HepG2 (cell line): ENCODE results near the gene PMM2. TPM values are rescaled to one million over a fixed set of nuclear protein-coding genes. Genes with fewer than 3 reads are reported as not detected.

ENCODE experiments used
- ATAC-seq: fragments of 200-7000 bp; cut with Tn5 transposase; 3 replicates; pipeline ENCODE4 v1.9.1; 2020; ENCODE audit warnings: mild to moderate bottlenecking, moderate library complexity
- BruUV-seq: library from RNA; stranded (reverse); fragments of 400-500 nt; replicated peaks from 2 replicates; lab custom pipeline; 2021; lab: Mats Ljungman, UMichigan
- CTCF ChIA-PET: fragments of 300-600 bp; formaldehyde crosslinking; extraction: SDS; loops from one replicate; lab custom pipeline; 2021; ENCODE audit warnings: low total read pairs, inconsistent platforms, low intra/inter-chr PET ratio; lab: Yijun Ruan, JAX
- POLR2A ChIA-PET: fragments of 350-600 bp; sonication (Branson Sonifier 250); formaldehyde crosslinking; loops from one replicate; lab custom pipeline; 2020; ENCODE audit warnings: antibody characterized with exemption, inconsistent platforms; lab: Yijun Ruan, JAX
- DNase-seq: peaks from one replicate; pipeline ENCODE4 v3.0.0-alpha.2; 2015; ENCODE audit warnings: low spot score
- FAIRE-seq: peaks from 3 replicates; lab custom pipeline; 2011; peaks lifted over from hg19 to GRCh38; lab: Jason Lieb, UNC
- H2AFZ ChIP-seq: one replicate; pipeline ENCODE4 v1.6.1; 2011; ENCODE audit warnings: low read length, inconsistent platforms
- H3K27ac ChIP-seq: fragments of 300-600 bp; 3 replicates; pipeline ENCODE4 v1.8.0; 2011; ENCODE audit warnings: mixed run types, mild to moderate bottlenecking, mixed read lengths, low read length, inconsistent platforms; ENCODE audit not compliant: insufficient read depth; ENCODE audit errors: extremely low read length
- H3K27me3 ChIP-seq, 2 experiments: fragments of 200-600 bp in 1 of 2; 2 replicates in 1 of 2; 3 replicates in 1 of 2; pipeline versions ENCODE4 v1.6.0 to v1.8.0; 2011; ENCODE audit warnings: low read length in 2 of 2, mild to moderate bottlenecking in 2 of 2, moderate library complexity in 2 of 2, inconsistent platforms in 1 of 2; ENCODE audit not compliant: insufficient read depth in 2 of 2, control insufficient read depth in 1 of 2
- H3K36me3 ChIP-seq, 2 experiments: fragments of 200-600 bp in 1 of 2; replicated peaks in 1 of 2; 2 replicates in 1 of 2; 3 replicates in 1 of 2; pipeline versions ENCODE4 v1.5.1 to v1.8.0; 2011; ENCODE audit warnings: low read length in 2 of 2, inconsistent platforms in 1 of 2; ENCODE audit not compliant: insufficient read depth in 2 of 2, control insufficient read depth in 1 of 2
- H3K4me1 ChIP-seq: 2 replicates; pipeline ENCODE4 v1.5.1; 2012; ENCODE audit warnings: low read length, inconsistent platforms; ENCODE audit not compliant: insufficient read depth
- H3K4me2 ChIP-seq: 2 replicates; pipeline ENCODE4 v1.6.0; 2011; ENCODE audit warnings: low read depth, low read length, inconsistent platforms
- H3K4me3 ChIP-seq, 3 experiments: fragments of 200-600 bp in 1 of 3; sonication (generic), shearing (Covaris generic) in 1 of 3; replicated peaks in 1 of 3; 2 replicates each; pipeline ENCODE4 v1.5.1; 2011 to 2016; ENCODE audit warnings: low read length in 3 of 3, inconsistent platforms in 2 of 3, low read depth in 2 of 3, mild to moderate bottlenecking in 2 of 3, control low read depth in 1 of 3, mixed read lengths in 1 of 3; ENCODE audit not compliant: insufficient read depth in 1 of 3
- H3K79me2 ChIP-seq: one replicate; pipeline ENCODE4 v1.6.1; 2011; ENCODE audit warnings: low read length, inconsistent platforms; ENCODE audit not compliant: insufficient read depth
- H3K9ac ChIP-seq: 2 replicates; pipeline ENCODE4 v1.6.0; 2011; ENCODE audit warnings: mild to moderate bottlenecking, low read depth, low read length, inconsistent platforms; ENCODE audit not compliant: insufficient read depth
- H3K9me3 ChIP-seq: 2 replicates; pipeline ENCODE4 v1.5.1; 2012; ENCODE audit warnings: mild to moderate bottlenecking, low read length
- H4K20me1 ChIP-seq: 2 replicates; pipeline ENCODE4 v1.6.0; 2011; ENCODE audit warnings: inconsistent platforms, mild to moderate bottlenecking, low read length, moderate library complexity; ENCODE audit not compliant: insufficient read depth
- MLLT10 ChIP-seq: sonication (generic); formaldehyde crosslinking; IDR thresholded peaks from 2 replicates; pipeline ENCODE4 v1.4.0; 2020; ENCODE audit warnings: missing genetic modification reagents
- MTF2 ChIP-seq: sonication (generic); formaldehyde crosslinking; IDR thresholded peaks from 2 replicates; pipeline ENCODE4 v1.5.0; 2020; ENCODE audit warnings: missing genetic modification reagents, borderline replicate concordance
- ZNF564 ChIP-seq: sonication (generic); formaldehyde crosslinking; IDR thresholded peaks from 2 replicates; pipeline ENCODE4 v1.8.1; 2023; ENCODE audit warnings: mild to moderate bottlenecking, missing genetic modification reagents
- ZNF740 ChIP-seq: sonication (generic); formaldehyde crosslinking; IDR thresholded peaks from 2 replicates; pipeline ENCODE4 v1.4.0; 2020; ENCODE audit warnings: missing genetic modification reagents
- ZSCAN21 ChIP-seq: sonication (generic); formaldehyde crosslinking; IDR thresholded peaks from 2 replicates; pipeline ENCODE4 v1.8.0; 2022; ENCODE audit warnings: mild to moderate bottlenecking, missing genetic modification reagents, moderate library complexity, borderline replicate concordance
- WGBS: methylation state at CpG from one replicate; pipeline ENCODE4 v1.1.6; 2017; ENCODE audit warnings: low lambda C conversion rate; 5-methylcytosine and 5-hydroxymethylcytosine counted together
- in situ Hi-C: cut with HindIII; loops from 2 replicates; pipeline ENCODE4 v1.10.0; 2017; ENCODE audit warnings: low pct_unique_long_range_greater_than_20kb; ENCODE audit not compliant: extremely low pct_ligation_motif_present
- intact Hi-C: fragments of 100-400 bp; cut with micrococcal nuclease; formaldehyde crosslinking; loops from one replicate; pipeline ENCODE4 v1.10.0; 2022; ENCODE audit not compliant: unreplicated experiment
- polyA plus RNA-seq, 8 experiments: library from polyadenylated mRNA; depleted of rRNA in 3 of 8; stranded (reverse) in 7 of 8; unstranded in 1 of 8; fragments of >200 nt; fragmentation: Illumina TruSeq in 4 of 8; extraction: Trizol in 4 of 8; gene quantifications; 2 replicates each; pipeline versions ENCODE4 v1.2.1 to v1.2.3, GENCODE V29; 2011 to 2016; ENCODE audit warnings: low read depth in 4 of 8, missing spikeins in 1 of 8, mixed read lengths in 1 of 8; ENCODE audit not compliant: insufficient read depth in 1 of 8
- total RNA-seq, 5 experiments: library from RNA; depleted of rRNA; stranded (reverse); fragments of >200 nt; fragmentation: Illumina TruSeq; extraction: Trizol; gene quantifications; 2 replicates each; pipeline ENCODE4 v1.2.3, GENCODE V29; 2016; ENCODE audit warnings: low read depth in 1 of 5
- TF ChIP-seq, protein P1 (sequence below): sonication (generic); formaldehyde crosslinking; IDR thresholded peaks from 2 replicates; pipeline ENCODE4 v1.5.0; 2020; ENCODE audit warnings: mild to moderate bottlenecking, missing genetic modification reagents
- TF ChIP-seq, protein P2 (sequence below), 2 experiments: sonication (generic) in 1 of 2; formaldehyde crosslinking in 1 of 2; IDR thresholded peaks; 2 replicates each; pipeline versions ENCODE4 v1.4.0 to v1.6.1; 2016 to 2020; ENCODE audit warnings: borderline replicate concordance in 1 of 2, low read depth in 1 of 2, mild to moderate bottlenecking in 1 of 2, missing genetic modification reagents in 1 of 2

The PMM2 gene
- total and polyA plus RNA-seq, 2 of the 13 experiments (the other 11 are each of a cell fraction or from before 2014, with no cell fraction given) = 52.2 to 93.7 TPM

DNA sequence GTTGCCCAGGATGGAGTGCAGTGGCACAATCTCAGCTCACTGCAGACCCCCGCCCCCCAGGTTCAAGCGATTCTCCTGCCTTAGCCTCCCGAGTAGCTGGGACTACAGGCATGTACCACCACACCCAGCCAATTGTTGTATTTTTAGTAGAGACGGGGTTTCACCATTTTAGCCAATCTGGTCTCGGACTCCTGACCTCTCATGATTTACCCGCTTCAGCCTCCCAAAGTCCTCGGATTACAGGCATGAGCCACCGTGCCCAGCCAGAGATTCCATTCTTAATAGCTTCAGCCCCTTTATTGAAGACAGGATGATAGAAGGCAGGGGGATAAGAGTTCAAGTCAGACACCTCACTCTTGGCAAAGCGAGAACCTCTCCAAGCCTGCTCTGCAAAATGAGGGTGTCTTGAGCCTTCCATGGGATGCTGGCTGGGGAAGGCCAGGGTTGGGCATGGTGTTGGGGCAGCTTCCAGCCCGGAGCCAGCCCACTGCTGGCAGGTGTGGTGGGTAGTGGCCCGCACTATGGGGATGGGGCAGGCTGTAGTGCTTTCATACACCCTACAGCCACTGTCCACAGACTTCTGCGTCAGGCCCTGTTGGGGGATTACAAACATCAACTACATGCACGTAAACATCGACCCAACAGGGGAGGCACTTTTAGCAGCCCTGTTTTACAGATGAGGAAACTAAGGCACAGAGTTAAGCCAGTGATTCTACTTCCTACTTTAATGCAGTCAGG lies 67.7 kb downstream of the PMM2 start:
- H2AFZ ChIP-seq = no peak overlapping the region
- H3K4me3 ChIP-seq = peak overlapping the region in 2 of 3 experiments; percentile 3 to 45; a peak in 3 of 6 replicates
- H3K27me3 ChIP-seq = no peaks in the 10 kb centered on the region; a peak in 1 of 5 replicates
- peak overlapping the region; percentile 86 for H3K9ac ChIP-seq
- in situ Hi-C loops = no loop called here
- H3K36me3 ChIP-seq = no peaks in the 10 kb centered on the region
- H3K79me2 ChIP-seq = peaks cover 79% of the 10 kb centered on the region
- CTCF ChIA-PET = no interaction called here
- 82% methylated on average over 14 of the region's 14 CpGs for WGBS
- H3K27ac ChIP-seq = peak overlapping the region; percentile 95
- intact Hi-C loops = loop anchor here (5.0 kb wide), 1 partner anchor 227 kb away; the partner anchor contains the start of gene HAPSTR1
- no peak for ATAC-seq
- DNase-seq = no peak
- POLR2A ChIA-PET = interaction anchor here (1.3 to 10.4 kb wide), 7 partner anchors 8 to 226 kb away, joined by 5 to 235 read pairs (median 23); partner anchors contain the start of genes HAPSTR1, LITAFD, PMM2 and TMEM186
- no peak for FAIRE-seq
- peaks cover 76% of the 10 kb centered on the region for H3K4me1 ChIP-seq
- H4K20me1 ChIP-seq = peaks cover 45% of the 10 kb centered on the region; the same call in 1 of the 2 replicates
- BruUV-seq = no TSS peak
- peak overlapping the region; percentile 91 for H3K4me2 ChIP-seq
- H3K9me3 ChIP-seq = no peaks in the 10 kb centered on the region
- TF ChIP-seq, protein P1, sequence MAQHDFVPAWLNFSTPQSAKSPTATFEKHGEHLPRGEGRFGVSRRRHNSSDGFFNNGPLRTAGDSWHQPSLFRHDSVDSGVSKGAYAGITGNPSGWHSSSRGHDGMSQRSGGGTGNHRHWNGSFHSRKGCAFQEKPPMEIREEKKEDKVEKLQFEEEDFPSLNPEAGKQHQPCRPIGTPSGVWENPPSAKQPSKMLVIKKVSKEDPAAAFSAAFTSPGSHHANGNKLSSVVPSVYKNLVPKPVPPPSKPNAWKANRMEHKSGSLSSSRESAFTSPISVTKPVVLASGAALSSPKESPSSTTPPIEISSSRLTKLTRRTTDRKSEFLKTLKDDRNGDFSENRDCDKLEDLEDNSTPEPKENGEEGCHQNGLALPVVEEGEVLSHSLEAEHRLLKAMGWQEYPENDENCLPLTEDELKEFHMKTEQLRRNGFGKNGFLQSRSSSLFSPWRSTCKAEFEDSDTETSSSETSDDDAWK (CRISPR knock-in tag) = no peak
- TF ChIP-seq ZSCAN21 (0 out of 2 replicates have a peak, but pooled peaks have one; percentile 29), MTF2 (CRISPR knock-in tag) (no peak), MLLT10 (CRISPR knock-in tag) (no peak), ZNF564 (CRISPR knock-in tag) (0 out of 2 replicates have a peak, but pooled peaks have one; percentile 12), ZNF740 (CRISPR knock-in tag) (no peak)
- TF ChIP-seq, protein P2, sequence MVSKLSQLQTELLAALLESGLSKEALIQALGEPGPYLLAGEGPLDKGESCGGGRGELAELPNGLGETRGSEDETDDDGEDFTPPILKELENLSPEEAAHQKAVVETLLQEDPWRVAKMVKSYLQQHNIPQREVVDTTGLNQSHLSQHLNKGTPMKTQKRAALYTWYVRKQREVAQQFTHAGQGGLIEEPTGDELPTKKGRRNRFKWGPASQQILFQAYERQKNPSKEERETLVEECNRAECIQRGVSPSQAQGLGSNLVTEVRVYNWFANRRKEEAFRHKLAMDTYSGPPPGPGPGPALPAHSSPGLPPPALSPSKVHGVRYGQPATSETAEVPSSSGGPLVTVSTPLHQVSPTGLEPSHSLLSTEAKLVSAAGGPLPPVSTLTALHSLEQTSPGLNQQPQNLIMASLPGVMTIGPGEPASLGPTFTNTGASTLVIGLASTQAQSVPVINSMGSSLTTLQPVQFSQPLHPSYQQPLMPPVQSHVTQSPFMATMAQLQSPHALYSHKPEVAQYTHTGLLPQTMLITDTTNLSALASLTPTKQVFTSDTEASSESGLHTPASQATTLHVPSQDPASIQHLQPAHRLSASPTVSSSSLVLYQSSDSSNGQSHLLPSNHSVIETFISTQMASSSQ (IDR thresholded peaks at IDR 0.05; ENCODE audit: low read depth) = no peak
- TF ChIP-seq, protein P2 (CRISPR knock-in tag; IDR thresholded peaks at IDR 0.05; ENCODE audit: borderline replicate concordance) = 0 out of 2 replicates have a peak, but pooled peaks have one; percentile 35
